Smooth muscle cell (in vitro differentiated cells): ENCODE data around the gene CDH4. TPM values are rescaled to one million over a fixed set of nuclear protein-coding genes. Genes with fewer than 3 reads are reported as not detected.
"Not testable (repeated sequence)": the region's sequence is repeated elsewhere in the genome, so short reads cannot be mapped to it uniquely, and the experiment has no call there.

ENCODE experiments used
- DNase-seq: peaks from one replicate; lab custom pipeline; 2025; ENCODE audit not compliant: unreplicated experiment; lab: John Stamatoyannopoulos, UW
- H2AFZ ChIP-seq: fragments of 200-600 bp; sonication (generic); 2 replicates; pipeline ENCODE4 v1.6.0; 2016; ENCODE audit warnings: antibody characterized with exemption, low read depth, mild to moderate bottlenecking
- H3F3A ChIP-seq: fragments of 200-600 bp; sonication (generic); 2 replicates; pipeline ENCODE4 v1.6.0; 2017; ENCODE audit warnings: antibody characterized with exemption, low read depth
- H3K27ac ChIP-seq: fragments of 200-600 bp; sonication (generic); 2 replicates; pipeline ENCODE4 v1.5.1; 2016; ENCODE audit warnings: low read depth, mild to moderate bottlenecking
- H3K27me3 ChIP-seq: fragments of 200-600 bp; sonication (generic); 2 replicates; pipeline ENCODE4 v1.6.1; 2016; ENCODE audit warnings: low read depth, mild to moderate bottlenecking
- H3K36me3 ChIP-seq: fragments of 200-600 bp; sonication (generic); 2 replicates; pipeline ENCODE4 v1.5.1; 2016; ENCODE audit warnings: low read depth
- H3K4me1 ChIP-seq: fragments of 200-600 bp; sonication (generic); 2 replicates; pipeline ENCODE4 v1.5.1; 2016; ENCODE audit warnings: low read depth
- H3K4me2 ChIP-seq: fragments of 200-600 bp; sonication (generic); 2 replicates; pipeline ENCODE4 v1.6.0; 2016; ENCODE audit warnings: mild to moderate bottlenecking
- H3K4me3 ChIP-seq: fragments of 200-600 bp; sonication (generic); 2 replicates; pipeline ENCODE4 v1.5.1; 2016; ENCODE audit warnings: mild to moderate bottlenecking
- H3K79me2 ChIP-seq: fragments of 200-600 bp; sonication (generic); 2 replicates; pipeline ENCODE4 v1.6.0; 2016; ENCODE audit warnings: low read depth, mild to moderate bottlenecking
- H3K9ac ChIP-seq: fragments of 200-600 bp; sonication (generic); 2 replicates; pipeline ENCODE4 v1.6.0; 2016; ENCODE audit warnings: low read depth
- H3K9me3 ChIP-seq: fragments of 200-600 bp; sonication (generic); replicated peaks from 2 replicates; pipeline ENCODE4 v1.5.1; 2016; ENCODE audit warnings: low read depth
- H4K20me1 ChIP-seq: fragments of 200-600 bp; sonication (generic); 2 replicates; pipeline ENCODE4 v1.6.0; 2016; ENCODE audit warnings: low read depth
- WGBS: methylation state at CpG from one replicate; pipeline ENCODE4 v1.1.7; 2016; ENCODE audit warnings: low lambda C conversion rate; 5-methylcytosine and 5-hydroxymethylcytosine counted together
- polyA plus RNA-seq: library from polyadenylated mRNA; unstranded; fragments of >200 nt; fragmentation: Nextera tagmentation; extraction: Ambion mirVana; gene quantifications from 2 replicates; pipeline ENCODE4 v1.2.1, GENCODE V29; 2016
- total RNA-seq: library from RNA; depleted of rRNA; stranded (reverse); fragments of >200 nt; gene quantifications from 2 replicates; pipeline ENCODE4 v1.2.3, GENCODE V29; 2014
- TF ChIP-seq, protein P1 (sequence below): fragments of 200-600 bp; sonication (generic); IDR thresholded peaks from 2 replicates; pipeline ENCODE4 v1.5.1; 2017; ENCODE audit warnings: borderline replicate concordance, mild to moderate bottlenecking, antibody characterized with exemption; ENCODE audit not compliant: insufficient read depth, poor library complexity, severe bottlenecking

CDH4 gene
- total and polyA plus RNA-seq, 2 experiments from 2014 or later = 0.03 to 0.04 TPM

DNA sequence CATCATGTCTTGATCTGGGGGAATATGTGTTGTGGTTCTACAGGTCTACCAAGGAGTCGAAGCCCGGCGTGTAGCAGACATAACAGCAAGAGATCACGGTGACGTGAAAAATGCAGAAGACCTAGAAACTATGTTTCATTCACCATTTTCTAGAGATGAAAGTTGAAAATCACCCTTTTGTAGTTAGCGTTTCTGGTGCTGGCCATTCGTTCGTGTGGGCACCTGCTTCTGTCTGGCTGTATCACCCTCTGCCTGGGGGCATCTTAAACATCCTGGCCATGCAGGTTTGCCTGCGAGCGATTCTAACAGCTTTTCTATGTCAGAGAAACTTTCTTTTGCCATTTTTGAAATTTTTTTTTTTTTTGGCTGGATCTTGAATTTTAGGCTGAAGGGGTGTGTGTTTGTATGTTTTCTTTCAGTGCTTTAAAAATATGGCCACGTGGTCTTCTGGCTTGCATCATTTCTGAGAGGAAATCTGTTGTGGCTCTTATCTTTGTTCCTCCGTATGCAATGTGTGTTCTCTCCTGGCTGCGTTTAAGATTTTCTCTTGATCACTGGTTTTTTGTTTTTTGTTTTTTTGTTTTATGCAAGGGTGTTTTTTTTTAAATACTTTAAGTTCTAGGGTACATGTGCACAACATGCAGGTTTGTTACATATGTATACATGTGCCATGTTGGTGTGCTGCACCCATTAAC lies 226.7 kb downstream of the CDH4 start:
- Histone ChIP-seq H4K20me1 (no peaks in the 10 kb centered on the region), H3K79me2 (no peaks in the 10 kb centered on the region), H3K36me3 (no peaks in the 10 kb centered on the region), H3K4me2 (no peak overlapping the region), H3K9me3 (no peaks in the 10 kb centered on the region), H3K9ac (no peak overlapping the region), H3K4me1 (no peaks in the 10 kb centered on the region), H3K4me3 (no peak overlapping the region), H3K27me3 (no peaks in the 10 kb centered on the region), H2AFZ (no peak overlapping the region), H3K27ac (no peak overlapping the region), H3F3A (no peaks in the 10 kb centered on the region)
- DNase-seq = no peak
- 89% methylated on average over 13 of the region's 13 CpGs for WGBS
- TF ChIP-seq, protein P1, sequence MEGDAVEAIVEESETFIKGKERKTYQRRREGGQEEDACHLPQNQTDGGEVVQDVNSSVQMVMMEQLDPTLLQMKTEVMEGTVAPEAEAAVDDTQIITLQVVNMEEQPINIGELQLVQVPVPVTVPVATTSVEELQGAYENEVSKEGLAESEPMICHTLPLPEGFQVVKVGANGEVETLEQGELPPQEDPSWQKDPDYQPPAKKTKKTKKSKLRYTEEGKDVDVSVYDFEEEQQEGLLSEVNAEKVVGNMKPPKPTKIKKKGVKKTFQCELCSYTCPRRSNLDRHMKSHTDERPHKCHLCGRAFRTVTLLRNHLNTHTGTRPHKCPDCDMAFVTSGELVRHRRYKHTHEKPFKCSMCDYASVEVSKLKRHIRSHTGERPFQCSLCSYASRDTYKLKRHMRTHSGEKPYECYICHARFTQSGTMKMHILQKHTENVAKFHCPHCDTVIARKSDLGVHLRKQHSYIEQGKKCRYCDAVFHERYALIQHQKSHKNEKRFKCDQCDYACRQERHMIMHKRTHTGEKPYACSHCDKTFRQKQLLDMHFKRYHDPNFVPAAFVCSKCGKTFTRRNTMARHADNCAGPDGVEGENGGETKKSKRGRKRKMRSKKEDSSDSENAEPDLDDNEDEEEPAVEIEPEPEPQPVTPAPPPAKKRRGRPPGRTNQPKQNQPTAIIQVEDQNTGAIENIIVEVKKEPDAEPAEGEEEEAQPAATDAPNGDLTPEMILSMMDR = no peak

- H3K36me3 ChIP-seq, H3K27ac ChIP-seq, H3K9ac ChIP-seq, H3F3A ChIP-seq, H3K79me2 ChIP-seq, H4K20me1 ChIP-seq, H3K27me3 ChIP-seq, H3K9me3 ChIP-seq, H2AFZ ChIP-seq, DNase-seq, H3K4me2 ChIP-seq, H3K4me1 ChIP-seq, H3K4me3 ChIP-seq: not testable (repeated sequence)
- 95% methylated on average over 4 of the region's 4 CpGs for WGBS
These were observed 227.4 kb downstream of the CDH4 start for GRCh38 chr20:61479433-61479832.

DNA sequence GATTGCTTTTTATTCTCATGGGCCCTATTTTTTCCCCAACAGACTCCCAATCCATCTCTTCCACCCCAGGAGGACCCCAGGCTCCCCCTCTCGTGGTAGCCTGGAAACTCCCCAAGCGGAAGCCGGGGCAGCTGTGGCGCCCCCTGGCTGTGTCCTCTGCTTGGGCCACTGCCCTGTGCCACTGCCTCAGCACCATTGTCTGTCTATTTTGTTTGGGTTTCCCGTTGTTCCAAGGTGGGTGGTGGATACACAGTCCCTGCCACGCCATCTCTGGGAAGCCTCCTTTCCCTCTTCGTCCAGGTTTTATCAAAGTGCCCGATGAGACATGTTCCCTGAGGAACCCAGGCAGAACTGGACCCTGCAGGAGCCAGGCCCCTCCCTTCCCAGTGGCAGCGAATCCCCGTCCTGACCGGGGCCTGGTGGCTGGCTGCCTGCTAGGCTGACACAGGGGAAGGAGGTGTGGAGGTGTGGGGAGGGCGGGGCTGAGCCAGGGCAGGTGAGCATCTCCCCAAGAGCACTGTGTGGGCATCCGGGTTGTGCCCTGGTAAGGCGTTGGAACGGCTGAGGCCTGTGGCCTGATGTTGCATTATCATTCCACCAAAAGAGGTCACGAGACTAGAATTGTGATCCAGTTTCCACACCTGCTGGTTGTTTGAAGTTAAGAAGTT lies 228.2 kb downstream of the CDH4 start:
- TF ChIP-seq, protein P1 = peak; percentile 7
- Histone ChIP-seq H3K9me3 (no peaks in the 10 kb centered on the region), H3K9ac (no peak overlapping the region), H3K36me3 (no peaks in the 10 kb centered on the region), H3K79me2 (no peaks in the 10 kb centered on the region), H3K27me3 (no peaks in the 10 kb centered on the region), H3K27ac (no peak overlapping the region), H3F3A (no peaks in the 10 kb centered on the region), H2AFZ (no peak overlapping the region), H3K4me1 (no peaks in the 10 kb centered on the region), H3K4me2 (no peak overlapping the region), H4K20me1 (no peaks in the 10 kb centered on the region), H3K4me3 (no peak overlapping the region)
- no peak for DNase-seq
- 93% methylated on average over 15 of the region's 16 CpGs for WGBS

GRCh38 chr20:61482056-61482887 lies 230.2 kb downstream of the CDH4 start:
- no peaks in the 10 kb centered on the region for H3K36me3 ChIP-seq
- no peak overlapping the region for H2AFZ ChIP-seq
- H3K4me3 ChIP-seq = no peak overlapping the region
- H3K4me1 ChIP-seq = no peaks in the 10 kb centered on the region
- H4K20me1 ChIP-seq = no peaks in the 10 kb centered on the region
- TF ChIP-seq, protein P1 = no peak
- 89% methylated on average over 18 of the region's 18 CpGs for WGBS
- no peak overlapping the region for H3K4me2 ChIP-seq
- no peak overlapping the region for H3K27ac ChIP-seq
- no peaks in the 10 kb centered on the region for H3K79me2 ChIP-seq
- no peak for DNase-seq
- H3K9me3 ChIP-seq = no peaks in the 10 kb centered on the region
- H3K9ac ChIP-seq = no peak overlapping the region
- H3K27me3 ChIP-seq = no peaks in the 10 kb centered on the region
- no peaks in the 10 kb centered on the region for H3F3A ChIP-seq
